Thyroid gland (tissue), 4 donors: ENCODE measurements around the gene DCUN1D2.

Experiments
- POLR2A ChIP-seq, 2 donors: fragments of 450-650 bp; IDR thresholded peaks; one replicate each; pipeline ENCODE4 v1.6.1; 2017; ENCODE audit warnings: antibody characterized with exemption in 2 of 2, mild to moderate bottlenecking in 2 of 2, moderate library complexity in 1 of 2
- TF ChIP-seq, protein P1 (sequence below), 6 experiments: fragments of 200-600 bp in 3 of 6; fragments of 450-650 bp in 3 of 6; sonication (generic) in 3 of 6; IDR thresholded peaks; one replicate each; pipeline ENCODE4 v1.5.1; 2016 to 2019; ENCODE audit warnings: antibody characterized with exemption in 6 of 6, mild to moderate bottlenecking in 2 of 6, inconsistent platforms in 1 of 6, moderate library complexity in 1 of 6

DNA sequence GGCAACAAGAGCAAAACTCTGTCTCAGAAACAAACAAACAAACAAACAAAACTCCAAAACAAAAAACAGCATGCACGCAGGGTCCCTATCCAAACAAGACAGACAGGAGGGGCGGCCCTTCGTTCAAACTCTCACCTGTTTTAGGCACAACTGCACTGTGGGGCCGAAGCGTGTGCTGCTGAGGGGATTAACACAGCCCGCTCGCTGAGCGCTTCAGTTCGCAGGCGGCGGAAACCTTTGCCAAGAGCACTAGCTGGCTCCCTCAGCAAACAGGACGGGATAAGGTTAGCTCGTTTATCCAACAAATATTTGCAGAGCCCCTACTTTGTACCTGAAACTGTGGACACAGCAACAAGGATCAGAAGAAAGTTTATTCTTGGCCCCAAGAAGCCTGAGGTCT lies 35.6 kb downstream of the DCUN1D2 start:
- no peak for TF ChIP-seq POLR2A (IDR thresholded peaks at IDR 0.05)
- TF ChIP-seq, protein P1, sequence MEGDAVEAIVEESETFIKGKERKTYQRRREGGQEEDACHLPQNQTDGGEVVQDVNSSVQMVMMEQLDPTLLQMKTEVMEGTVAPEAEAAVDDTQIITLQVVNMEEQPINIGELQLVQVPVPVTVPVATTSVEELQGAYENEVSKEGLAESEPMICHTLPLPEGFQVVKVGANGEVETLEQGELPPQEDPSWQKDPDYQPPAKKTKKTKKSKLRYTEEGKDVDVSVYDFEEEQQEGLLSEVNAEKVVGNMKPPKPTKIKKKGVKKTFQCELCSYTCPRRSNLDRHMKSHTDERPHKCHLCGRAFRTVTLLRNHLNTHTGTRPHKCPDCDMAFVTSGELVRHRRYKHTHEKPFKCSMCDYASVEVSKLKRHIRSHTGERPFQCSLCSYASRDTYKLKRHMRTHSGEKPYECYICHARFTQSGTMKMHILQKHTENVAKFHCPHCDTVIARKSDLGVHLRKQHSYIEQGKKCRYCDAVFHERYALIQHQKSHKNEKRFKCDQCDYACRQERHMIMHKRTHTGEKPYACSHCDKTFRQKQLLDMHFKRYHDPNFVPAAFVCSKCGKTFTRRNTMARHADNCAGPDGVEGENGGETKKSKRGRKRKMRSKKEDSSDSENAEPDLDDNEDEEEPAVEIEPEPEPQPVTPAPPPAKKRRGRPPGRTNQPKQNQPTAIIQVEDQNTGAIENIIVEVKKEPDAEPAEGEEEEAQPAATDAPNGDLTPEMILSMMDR (IDR thresholded peaks at IDR 0.05) = no peak
